ENCODE measurements around the gene KCNA1. TPM values are rescaled to one million over a fixed set of nuclear protein-coding genes. Genes with fewer than 3 reads are reported as not detected.

The KCNA1 gene
- total RNA-seq, 1 experiment from 2014 or later = not detected

GRCh38 chr12:4881266-4882064 is 28.2 kb upstream of the KCNA1 start:
- Histone ChIP-seq H3K9me2 (ENCODE audit: insufficient read depth) (no peaks in the 10 kb centered on the region), H4K20me1 (ENCODE audit: insufficient read depth) (no peaks in the 10 kb centered on the region), H3K36me3 (ENCODE audit: control insufficient read depth in 1 of 2, insufficient read depth in 2 of 2, low read length in 2 of 2) (no peaks in the 10 kb centered on the region), H3K4me1 (ENCODE audit: control insufficient read depth in 1 of 2, insufficient read depth in 2 of 2, low read length in 2 of 2) (no peaks in the 10 kb centered on the region), H3K9me3 (ENCODE audit: control insufficient read depth in 1 of 2, insufficient read depth in 1 of 2, low read depth in 1 of 2, low read length in 2 of 2) (no peaks in the 10 kb centered on the region; a peak in 1 of 4 replicates), H3K9ac (ENCODE audit: low read length) (no peak overlapping the region), H3K4me3 (replicated peaks in 1 of 2; ENCODE audit: low read depth in 1 of 2, low read length in 2 of 2) (no peak overlapping the region), H3K27me3 (ENCODE audit: insufficient read depth, low read length) (peaks cover 30% of the 10 kb centered on the region), H3K79me2 (ENCODE audit: insufficient read depth, low read length) (no peaks in the 10 kb centered on the region), H2AFZ (ENCODE audit: low read depth, low read length, poor library complexity, severe bottlenecking) (no peak overlapping the region), H3K4me2 (ENCODE audit: low read length) (no peak overlapping the region), H3K27ac (ENCODE audit: low read depth, low read length) (no peak overlapping the region)
- DNase-seq (ENCODE audit: low read depth, low spot score) (no peak), ATAC-seq (no peak)
- RAD21 ChIA-PET (ENCODE audit: low non-redundant PET in 1 of 2, low total read pairs in 2 of 2, uncharacterized antibody in 2 of 2, unreplicated experiment in 2 of 2) = no interaction called here
- intact Hi-C loops (cut with micrococcal nuclease) = no loop called here
- no TSS peak for BruUV-seq (replicated peaks)
- CTCF ChIA-PET = no interaction called here
- POLR2A ChIA-PET = no interaction called here
- TF ChIP-seq ZBTB33 (IDR thresholded peaks at IDR 0.05; ENCODE audit: extremely low read depth, insufficient replicate concordance, low read length) (no peak), CBX3 (IDR thresholded peaks at IDR 0.05; ENCODE audit: low read depth) (no peak), REST (IDR thresholded peaks at IDR 0.05; ENCODE audit: low read depth) (no peak), ZNF274 (IDR thresholded peaks at IDR 0.05; ENCODE audit: low read depth, low read length) (no peak), CTCF (IDR thresholded peaks at IDR 0.05 in 2 of 3, conservative IDR thresholded peaks at IDR 0.05 in 1 of 3; ENCODE audit: borderline replicate concordance in 1 of 3, insufficient read depth in 1 of 3, low read depth in 2 of 3, low read length in 2 of 3) (no peak), TCF7L2 (IDR thresholded peaks at IDR 0.05; ENCODE audit: borderline replicate concordance, extremely low read depth, insufficient read depth, insufficient read length) (no peak), EZH2 (IDR thresholded peaks at IDR 0.05) (no peak)
